ENCODE results near the gene CLEC3B. TPM values are rescaled to one million over a fixed set of nuclear protein-coding genes. Genes with fewer than 3 reads are reported as not detected.

The CLEC3B gene
- total and polyA plus RNA-seq, 2 donors (not counting 1 experiment from before 2014, with no cell fraction given): 0.82 TPM; not detected in 1

DNA sequence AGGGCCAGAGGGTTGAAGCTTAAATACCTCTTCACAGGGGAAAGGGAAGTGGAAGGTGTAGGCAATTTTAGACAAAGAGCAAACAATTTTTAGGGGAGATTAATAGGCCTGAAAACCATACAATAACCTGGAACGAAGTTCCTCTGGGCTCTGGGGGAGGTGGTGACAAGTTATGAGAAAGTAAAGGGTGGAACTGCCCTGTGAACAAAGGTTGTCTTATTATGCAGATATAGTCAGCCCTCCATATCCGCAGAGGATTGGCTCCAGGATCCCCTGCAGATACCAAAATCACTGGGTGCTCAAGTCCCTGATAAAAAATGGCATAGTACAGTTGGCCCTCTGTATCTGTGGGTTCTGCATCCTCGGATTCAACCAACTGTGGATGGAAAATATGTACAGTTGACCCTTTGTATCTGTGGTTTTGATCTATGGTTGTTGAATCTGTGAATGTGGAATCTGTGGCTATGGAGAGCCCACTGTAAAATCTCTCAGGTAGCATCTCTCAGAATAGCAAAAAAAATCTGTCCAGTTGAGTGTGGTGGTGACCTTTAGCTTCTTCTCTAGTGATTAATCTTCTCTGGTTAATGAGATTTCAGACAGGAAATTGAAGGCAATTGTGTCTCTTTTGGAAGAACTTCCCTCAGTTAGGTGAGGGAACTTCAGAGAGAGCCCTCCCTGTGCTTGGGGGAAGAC lies 40.2 kb downstream of the CLEC3B start:
- no peaks in the 10 kb centered on the region for H3K9me3 Mint-ChIP-seq (ENCODE audit: insufficient read depth)
- no peak overlapping the region for H3K4me3 Mint-ChIP-seq
- Histone ChIP-seq H3K9me3 (ENCODE audit: control extremely low read depth in 1 of 3, control insufficient read depth in 2 of 3, insufficient read depth in 1 of 3, low read length in 2 of 3) (no peaks in the 10 kb centered on the region), H3K4me3 (ENCODE audit: control extremely low read depth in 1 of 5, extremely low read depth in 1 of 5, insufficient read depth in 1 of 5, low read depth in 2 of 5, low read length in 4 of 5) (no peak overlapping the region), H2AFZ (ENCODE audit: insufficient read depth, low read depth, low read length, poor library complexity, severe bottlenecking) (no peak overlapping the region), H3K27me3 (replicated peaks in 1 of 4; ENCODE audit: control extremely low read depth in 1 of 4, control insufficient read depth in 3 of 4, insufficient read depth in 4 of 4, low read length in 3 of 4) (peaks cover 0 to 2% (median 0%) of the 10 kb centered on the region in 4 experiments), H3K36me3 (replicated peaks in 1 of 2; ENCODE audit: control extremely low read depth in 1 of 2, control insufficient read depth in 1 of 2, extremely low read depth in 1 of 2, insufficient read depth in 2 of 2, low read length in 1 of 2) (no peaks in the 10 kb centered on the region), H3K4me2 (replicated peaks; ENCODE audit: low read depth, low read length, poor library complexity, severe bottlenecking) (no peak overlapping the region), H4K20me1 (ENCODE audit: control insufficient read depth, insufficient read depth, low read length, poor library complexity, severe bottlenecking) (no peaks in the 10 kb centered on the region), H3K9ac (ENCODE audit: low read length) (no peak overlapping the region), H3K27ac (ENCODE audit: low read length in 2 of 2) (no peak overlapping the region), H3K79me2 (ENCODE audit: control insufficient read depth, insufficient read depth, low read length) (no peaks in the 10 kb centered on the region), H3K4me1 (ENCODE audit: control insufficient read depth in 2 of 2, insufficient read depth in 2 of 2, low read length in 2 of 2) (no peaks in the 10 kb centered on the region)
- POLR2A ChIA-PET: no interaction called here
- 88% methylated on average over 2 of the region's 3 CpGs for WGBS (ENCODE audit: insufficient coverage)
- CTCF ChIA-PET: no interaction called here
- H3K27me3 Mint-ChIP-seq: peaks cover 9% of the 10 kb centered on the region
- TF ChIP-seq, protein P1, sequence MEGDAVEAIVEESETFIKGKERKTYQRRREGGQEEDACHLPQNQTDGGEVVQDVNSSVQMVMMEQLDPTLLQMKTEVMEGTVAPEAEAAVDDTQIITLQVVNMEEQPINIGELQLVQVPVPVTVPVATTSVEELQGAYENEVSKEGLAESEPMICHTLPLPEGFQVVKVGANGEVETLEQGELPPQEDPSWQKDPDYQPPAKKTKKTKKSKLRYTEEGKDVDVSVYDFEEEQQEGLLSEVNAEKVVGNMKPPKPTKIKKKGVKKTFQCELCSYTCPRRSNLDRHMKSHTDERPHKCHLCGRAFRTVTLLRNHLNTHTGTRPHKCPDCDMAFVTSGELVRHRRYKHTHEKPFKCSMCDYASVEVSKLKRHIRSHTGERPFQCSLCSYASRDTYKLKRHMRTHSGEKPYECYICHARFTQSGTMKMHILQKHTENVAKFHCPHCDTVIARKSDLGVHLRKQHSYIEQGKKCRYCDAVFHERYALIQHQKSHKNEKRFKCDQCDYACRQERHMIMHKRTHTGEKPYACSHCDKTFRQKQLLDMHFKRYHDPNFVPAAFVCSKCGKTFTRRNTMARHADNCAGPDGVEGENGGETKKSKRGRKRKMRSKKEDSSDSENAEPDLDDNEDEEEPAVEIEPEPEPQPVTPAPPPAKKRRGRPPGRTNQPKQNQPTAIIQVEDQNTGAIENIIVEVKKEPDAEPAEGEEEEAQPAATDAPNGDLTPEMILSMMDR (IDR thresholded peaks at IDR 0.05): no peak
- TF ChIP-seq EZH2 (IDR thresholded peaks at IDR 0.05; ENCODE audit: borderline replicate concordance, insufficient read depth, low read depth, low read length, poor library complexity, severe bottlenecking): no peak
- intact Hi-C loops (cut with micrococcal nuclease): no loop called here
- DNase-seq (no peak), ATAC-seq (ENCODE audit: low read depth) (no peak)
- H3K27ac Mint-ChIP-seq: no peak overlapping the region
- peaks cover 5% of the 10 kb centered on the region for H3K4me1 Mint-ChIP-seq

DNA sequence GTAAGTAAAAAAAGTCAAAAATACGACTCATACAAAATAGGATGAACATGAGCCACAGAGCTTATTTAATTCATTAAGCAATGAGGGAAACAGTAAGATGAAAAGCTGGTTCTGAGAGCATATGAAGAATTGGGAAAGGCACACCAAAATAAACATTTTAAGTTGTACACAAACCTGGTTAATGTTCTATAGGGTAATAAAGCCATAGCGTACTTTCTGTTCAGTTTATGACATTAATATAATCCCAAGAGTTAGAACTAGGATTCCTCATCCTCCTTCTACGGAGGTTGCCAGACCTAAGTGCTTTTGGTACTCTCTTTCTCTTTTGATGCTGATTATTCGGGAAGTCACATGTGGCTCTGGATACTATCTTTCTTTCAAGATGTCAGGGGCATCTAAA lies 41.4 kb downstream of the CLEC3B start:
- Mint-ChIP-seq H3K27ac (no peak overlapping the region), H3K4me3 (no peak overlapping the region), H3K27me3 (peaks cover 9% of the 10 kb centered on the region), H3K4me1 (peaks cover 5% of the 10 kb centered on the region), H3K9me3 (ENCODE audit: insufficient read depth) (no peaks in the 10 kb centered on the region)
- ATAC-seq (ENCODE audit: low read depth) (no peak), DNase-seq (no peak)
- 100% methylated on average over 1 of the region's 4 CpGs for WGBS (ENCODE audit: insufficient coverage)
- no peak overlapping the region for H3K4me2 ChIP-seq (replicated peaks; ENCODE audit: low read depth, low read length, poor library complexity, severe bottlenecking)
- POLR2A ChIA-PET: no interaction called here
- H3K4me1 ChIP-seq (ENCODE audit: control insufficient read depth in 2 of 2, insufficient read depth in 2 of 2, low read length in 2 of 2): no peaks in the 10 kb centered on the region
- intact Hi-C loops (cut with micrococcal nuclease): no loop called here
- no peaks in the 10 kb centered on the region for H3K9me3 ChIP-seq (ENCODE audit: control extremely low read depth in 1 of 3, control insufficient read depth in 2 of 3, insufficient read depth in 1 of 3, low read length in 2 of 3)
- no peak overlapping the region for H3K4me3 ChIP-seq (ENCODE audit: control extremely low read depth in 1 of 5, extremely low read depth in 1 of 5, insufficient read depth in 1 of 5, low read depth in 2 of 5, low read length in 4 of 5)
- H3K27ac ChIP-seq (ENCODE audit: low read length in 2 of 2): no peak overlapping the region
- H3K36me3 ChIP-seq (replicated peaks in 1 of 2; ENCODE audit: control extremely low read depth in 1 of 2, control insufficient read depth in 1 of 2, extremely low read depth in 1 of 2, insufficient read depth in 2 of 2, low read length in 1 of 2): no peaks in the 10 kb centered on the region
- no peaks in the 10 kb centered on the region for H3K79me2 ChIP-seq (ENCODE audit: control insufficient read depth, insufficient read depth, low read length)
- peaks cover 0 to 2% (median 0%) of the 10 kb centered on the region in 4 experiments for H3K27me3 ChIP-seq (replicated peaks in 1 of 4; ENCODE audit: control extremely low read depth in 1 of 4, control insufficient read depth in 3 of 4, insufficient read depth in 4 of 4, low read length in 3 of 4)
- CTCF ChIA-PET: no interaction called here
- TF ChIP-seq EZH2 (IDR thresholded peaks at IDR 0.05; ENCODE audit: borderline replicate concordance, insufficient read depth, low read depth, low read length, poor library complexity, severe bottlenecking): no peak
- TF ChIP-seq, protein P1 (IDR thresholded peaks at IDR 0.05): no peak
- no peaks in the 10 kb centered on the region for H4K20me1 ChIP-seq (ENCODE audit: control insufficient read depth, insufficient read depth, low read length, poor library complexity, severe bottlenecking)
- H3K9ac ChIP-seq (ENCODE audit: low read length): no peak overlapping the region
- no peak overlapping the region for H2AFZ ChIP-seq (ENCODE audit: insufficient read depth, low read depth, low read length, poor library complexity, severe bottlenecking)

Measured in B cell (primary cell).